ENCODE measurements around the gene ASTL.

Gene ASTL

DNA sequence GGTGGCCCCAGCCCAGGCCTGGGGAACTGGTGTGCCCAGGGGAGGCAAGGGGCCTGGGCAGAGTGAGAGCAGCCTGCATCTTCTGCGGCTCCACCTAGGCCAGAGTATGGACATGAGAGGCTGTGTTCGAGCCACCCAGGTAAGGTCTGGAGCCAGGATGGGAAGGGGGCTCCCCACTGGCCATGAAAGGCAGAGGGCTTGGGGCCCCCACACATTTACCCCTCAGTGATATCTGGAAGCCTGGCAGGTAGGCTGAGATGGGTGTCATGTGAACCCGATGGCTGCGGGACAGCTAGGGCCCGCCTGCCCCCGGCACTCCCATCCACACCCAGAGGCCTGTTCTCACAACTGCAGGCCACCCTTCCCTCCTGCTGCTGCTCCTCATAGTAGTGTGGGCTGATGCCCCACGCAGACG lies 35.1 kb downstream of the ASTL start:
- Histone ChIP-seq H3K79me2 (ENCODE audit: low read length) (no peaks in the 10 kb centered on the region), H4K20me1 (ENCODE audit: insufficient read depth, low read length) (no peaks in the 10 kb centered on the region), H3F3A (ENCODE audit: insufficient read depth, low read length) (no peaks in the 10 kb centered on the region), H3K4me3 (ENCODE audit: low read length) (no peak overlapping the region), H2AFZ (ENCODE audit: low read length) (no peak overlapping the region), H3K36me3 (replicated peaks; ENCODE audit: insufficient read depth, low read length) (no peaks in the 10 kb centered on the region), H3K9me3 (replicated peaks; ENCODE audit: insufficient read depth, low read length) (no peaks in the 10 kb centered on the region), H3K9ac (ENCODE audit: low read length) (no peak overlapping the region), H3K4me2 (ENCODE audit: low read depth, low read length) (no peak overlapping the region), H3K4me1 (ENCODE audit: low read length) (no peaks in the 10 kb centered on the region), H3K27me3 (replicated peaks; ENCODE audit: insufficient read depth, low read length) (peaks cover 11% of the 10 kb centered on the region; the same call in 1 of the 2 replicates), H3K9me2 (replicated peaks; ENCODE audit: insufficient read depth, low read length) (no peaks in the 10 kb centered on the region), H3K27ac (ENCODE audit: low read length) (no peak overlapping the region)
- DNase-seq, result no peak
- TF ChIP-seq, protein P1, sequence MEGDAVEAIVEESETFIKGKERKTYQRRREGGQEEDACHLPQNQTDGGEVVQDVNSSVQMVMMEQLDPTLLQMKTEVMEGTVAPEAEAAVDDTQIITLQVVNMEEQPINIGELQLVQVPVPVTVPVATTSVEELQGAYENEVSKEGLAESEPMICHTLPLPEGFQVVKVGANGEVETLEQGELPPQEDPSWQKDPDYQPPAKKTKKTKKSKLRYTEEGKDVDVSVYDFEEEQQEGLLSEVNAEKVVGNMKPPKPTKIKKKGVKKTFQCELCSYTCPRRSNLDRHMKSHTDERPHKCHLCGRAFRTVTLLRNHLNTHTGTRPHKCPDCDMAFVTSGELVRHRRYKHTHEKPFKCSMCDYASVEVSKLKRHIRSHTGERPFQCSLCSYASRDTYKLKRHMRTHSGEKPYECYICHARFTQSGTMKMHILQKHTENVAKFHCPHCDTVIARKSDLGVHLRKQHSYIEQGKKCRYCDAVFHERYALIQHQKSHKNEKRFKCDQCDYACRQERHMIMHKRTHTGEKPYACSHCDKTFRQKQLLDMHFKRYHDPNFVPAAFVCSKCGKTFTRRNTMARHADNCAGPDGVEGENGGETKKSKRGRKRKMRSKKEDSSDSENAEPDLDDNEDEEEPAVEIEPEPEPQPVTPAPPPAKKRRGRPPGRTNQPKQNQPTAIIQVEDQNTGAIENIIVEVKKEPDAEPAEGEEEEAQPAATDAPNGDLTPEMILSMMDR (IDR thresholded peaks at IDR 0.05; ENCODE audit: low read length), result no peak
- no peak for TF ChIP-seq EZH2phosphoT487 (IDR thresholded peaks at IDR 0.05; ENCODE audit: low read length)
- TF ChIP-seq EZH2 (optimal IDR thresholded peaks at IDR 0.05; ENCODE audit: low read depth, low read length), result no peak

DNA sequence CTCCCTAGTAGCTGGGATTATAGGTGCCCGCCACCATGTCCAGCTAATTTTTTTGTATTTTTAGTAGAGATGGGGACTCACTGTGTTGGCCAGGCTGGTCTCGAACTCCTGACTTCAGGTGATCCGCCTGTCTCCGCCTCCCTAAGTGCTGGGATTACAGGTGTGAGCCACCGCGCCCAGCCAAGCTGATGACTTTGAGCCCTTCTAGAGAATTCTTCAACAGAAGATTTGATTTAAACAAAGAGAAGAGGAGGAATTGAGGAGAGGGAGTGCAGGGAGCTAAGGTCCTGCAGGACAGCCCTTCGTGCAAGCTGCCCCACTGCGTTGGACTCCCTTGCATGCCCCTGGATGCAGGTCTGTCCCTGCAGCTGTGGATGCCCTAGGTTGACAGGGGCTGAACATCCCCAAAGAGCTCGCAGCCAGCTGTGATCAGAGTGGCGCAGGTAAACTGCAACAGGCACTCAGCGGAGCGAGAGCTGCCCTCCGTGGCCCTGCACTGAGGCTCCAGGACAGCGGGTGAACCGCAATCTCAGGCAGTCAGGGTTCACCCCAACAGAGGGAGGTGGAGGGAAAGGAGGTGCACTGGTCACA lies 35.6 kb downstream of the ASTL start:
- no peak for DNase-seq

GRCh38 chr2:96100893-96101304 lies 37.4 kb downstream of the ASTL start:
- Histone ChIP-seq H3K4me2 (ENCODE audit: low read depth, low read length) (no peak overlapping the region), H3K9me2 (replicated peaks; ENCODE audit: insufficient read depth, low read length) (no peaks in the 10 kb centered on the region)

More for the DNA sequence above, 35.6 kb downstream of the ASTL start:
- Histone ChIP-seq H4K20me1 (ENCODE audit: insufficient read depth, low read length) (no peaks in the 10 kb centered on the region), H3K79me2 (ENCODE audit: low read length) (no peaks in the 10 kb centered on the region), H2AFZ (ENCODE audit: low read length) (no peak overlapping the region), H3K36me3 (replicated peaks; ENCODE audit: insufficient read depth, low read length) (no peaks in the 10 kb centered on the region), H3F3A (ENCODE audit: insufficient read depth, low read length) (no peaks in the 10 kb centered on the region), H3K4me2 (ENCODE audit: low read depth, low read length) (no peak overlapping the region), H3K9me3 (replicated peaks; ENCODE audit: insufficient read depth, low read length) (no peaks in the 10 kb centered on the region), H3K27ac (ENCODE audit: low read length) (no peak overlapping the region), H3K9ac (ENCODE audit: low read length) (no peak overlapping the region), H3K9me2 (replicated peaks; ENCODE audit: insufficient read depth, low read length) (no peaks in the 10 kb centered on the region), H3K4me1 (ENCODE audit: low read length) (no peaks in the 10 kb centered on the region), H3K27me3 (replicated peaks; ENCODE audit: insufficient read depth, low read length) (peaks cover 7% of the 10 kb centered on the region; the same call in 1 of the 2 replicates), H3K4me3 (ENCODE audit: low read length) (no peak overlapping the region)
- TF ChIP-seq EZH2phosphoT487 (IDR thresholded peaks at IDR 0.05; ENCODE audit: low read length) (no peak), EZH2 (optimal IDR thresholded peaks at IDR 0.05; ENCODE audit: low read depth, low read length) (no peak)
- TF ChIP-seq, protein P1 (IDR thresholded peaks at IDR 0.05; ENCODE audit: low read length), result no peak

More at GRCh38 chr2:96100893-96101304, 37.4 kb downstream of the ASTL start:
- Histone ChIP-seq H4K20me1 (ENCODE audit: insufficient read depth, low read length) (no peaks in the 10 kb centered on the region), H3K27me3 (replicated peaks; ENCODE audit: insufficient read depth, low read length) (no peaks in the 10 kb centered on the region; the same call in 1 of the 2 replicates), H3K27ac (ENCODE audit: low read length) (no peak overlapping the region), H3F3A (ENCODE audit: insufficient read depth, low read length) (no peaks in the 10 kb centered on the region), H2AFZ (ENCODE audit: low read length) (no peak overlapping the region), H3K9me3 (replicated peaks; ENCODE audit: insufficient read depth, low read length) (no peaks in the 10 kb centered on the region), H3K36me3 (replicated peaks; ENCODE audit: insufficient read depth, low read length) (no peaks in the 10 kb centered on the region), H3K9ac (ENCODE audit: low read length) (no peak overlapping the region), H3K79me2 (ENCODE audit: low read length) (no peaks in the 10 kb centered on the region), H3K4me1 (ENCODE audit: low read length) (no peaks in the 10 kb centered on the region), H3K4me3 (ENCODE audit: low read length) (no peak overlapping the region)
- no peak for TF ChIP-seq EZH2phosphoT487 (IDR thresholded peaks at IDR 0.05; ENCODE audit: low read length)
- no peak for TF ChIP-seq EZH2 (optimal IDR thresholded peaks at IDR 0.05; ENCODE audit: low read depth, low read length)
- TF ChIP-seq, protein P1 (IDR thresholded peaks at IDR 0.05; ENCODE audit: low read length), result no peak
- no peak for DNase-seq
